GM18873 (cell line): ENCODE results near the gene THOC6.
"Not testable (repeated sequence)": the region's sequence is repeated elsewhere in the genome, so short reads cannot be mapped to it uniquely, and the experiment has no call there.

ENCODE experiments used
- ATAC-seq: cut with Tn5 transposase; IDR thresholded peaks from one replicate; pipeline ENCODE4 v1.9.1; 2021; ENCODE audit warnings: mild to moderate bottlenecking, moderate library complexity, moderate number of reproducible peaks; ENCODE audit not compliant: unreplicated experiment, low FRiP score

THOC6 gene

GRCh38 chr16:3051009-3051408 lies 27.2 kb downstream of the THOC6 start:
- no peak for ATAC-seq

- ATAC-seq: no peak
Measured at GRCh38 chr16:3051494-3051893, 27.7 kb downstream of the THOC6 start.

- ATAC-seq: not testable (repeated sequence)
Measured at GRCh38 chr16:3052571-3053329, 28.9 kb downstream of the THOC6 start.

GRCh38 chr16:3053330-3053710 lies 29.5 kb downstream of the THOC6 start:
- not testable (repeated sequence) for ATAC-seq

GRCh38 chr16:3054965-3055733 lies 31.3 kb downstream of the THOC6 start:
- ATAC-seq: no peak

GRCh38 chr16:3055734-3056115 lies 31.9 kb downstream of the THOC6 start:
- not testable (repeated sequence) for ATAC-seq

- ATAC-seq: no peak
Measured at GRCh38 chr16:3056336-3057180, 32.7 kb downstream of the THOC6 start.

GRCh38 chr16:3057181-3058138 lies 33.6 kb downstream of the THOC6 start:
- ATAC-seq: no peak

GRCh38 chr16:3058139-3059030 lies 34.5 kb downstream of the THOC6 start:
- no peak for ATAC-seq

GRCh38 chr16:3059041-3059722 lies 35.3 kb downstream of the THOC6 start:
- ATAC-seq: peak; percentile 48

GRCh38 chr16:3059723-3060242 lies 35.9 kb downstream of the THOC6 start:
- ATAC-seq: no peak

GRCh38 chr16:3060339-3061127 lies 36.7 kb downstream of the THOC6 start:
- no peak for ATAC-seq

GRCh38 chr16:3062553-3062952 lies 38.7 kb downstream of the THOC6 start:
- no peak for ATAC-seq

- ATAC-seq: no peak
Measured at GRCh38 chr16:3063625-3064386, 40.0 kb downstream of the THOC6 start.

- ATAC-seq: no peak
Measured at GRCh38 chr16:3065069-3065741, 41.4 kb downstream of the THOC6 start, which contains the start of gene IL32. TSS of gene IL32 (plus strand) at chr16:3065640. CDS start at chr16:3065812, 172 bp downstream.
